SH-SY5Y (cell line): Measurements from ENCODE around the gene ANXA3.

Experiments used
- GATA2 ChIP-seq: IDR thresholded peaks from 2 replicates; pipeline ENCODE4 v1.6.1; 2011; ENCODE audit warnings: mild to moderate bottlenecking, low read depth, low read length
- GATA3 ChIP-seq: IDR thresholded peaks from 2 replicates; pipeline ENCODE4 v1.6.1; 2011; ENCODE audit warnings: low read depth, mild to moderate bottlenecking, low read length, moderate library complexity

- TF ChIP-seq GATA2 (no peak), GATA3 (no peak)
These were observed 70.8 kb downstream of the ANXA3 start for GRCh38 chr4:78622253-78622979.
